ENCODE results near the gene ZNF451. TPM values are rescaled to one million over a fixed set of nuclear protein-coding genes. Genes with fewer than 3 reads are reported as not detected.

The ZNF451 gene
- total RNA-seq, 2 donors from 2014 or later: 58.8 to 65.7 TPM

GRCh38 chr6:57182017-57182432 lies 92.0 kb downstream of the ZNF451 start:
- Mint-ChIP-seq H3K27ac (peak overlapping the region; percentile 68), H3K4me3 (no peak overlapping the region), H3K27me3 (no peaks in the 10 kb centered on the region), H3K9me3 (no peaks in the 10 kb centered on the region), H3K36me3 (ENCODE audit: low read depth) (peaks cover 56% of the 10 kb centered on the region), H3K4me1 (no peaks in the 10 kb centered on the region)
- ATAC-seq (replicated peaks): no peak

- no peak for ATAC-seq (replicated peaks)
- Mint-ChIP-seq H3K9me3 (no peaks in the 10 kb centered on the region), H3K27me3 (no peaks in the 10 kb centered on the region), H3K36me3 (ENCODE audit: low read depth) (peaks cover 56% of the 10 kb centered on the region), H3K4me3 (no peak overlapping the region), H3K4me1 (no peaks in the 10 kb centered on the region), H3K27ac (no peak overlapping the region)
Measured at GRCh38 chr6:57183336-57183735, 93.3 kb downstream of the ZNF451 start.

- H3K9me3 Mint-ChIP-seq: no peaks in the 10 kb centered on the region
- H3K36me3 Mint-ChIP-seq (ENCODE audit: low read depth): peaks cover 21% of the 10 kb centered on the region
- H3K4me1 Mint-ChIP-seq: no peaks in the 10 kb centered on the region
- H3K27ac Mint-ChIP-seq: no peak overlapping the region
- H3K27me3 Mint-ChIP-seq: no peaks in the 10 kb centered on the region
- no peak overlapping the region for H3K4me3 Mint-ChIP-seq
- no peak for ATAC-seq (replicated peaks)
Measured at GRCh38 chr6:57190140-57190539, 100.2 kb downstream of the ZNF451 start.

GRCh38 chr6:57193177-57193576 lies 103.2 kb downstream of the ZNF451 start:
- no peak for ATAC-seq (replicated peaks)
- Mint-ChIP-seq H3K9me3 (no peaks in the 10 kb centered on the region), H3K4me3 (no peak overlapping the region), H3K27ac (no peak overlapping the region), H3K27me3 (no peaks in the 10 kb centered on the region), H3K36me3 (ENCODE audit: low read depth) (peaks cover 10% of the 10 kb centered on the region), H3K4me1 (no peaks in the 10 kb centered on the region)

- no peaks in the 10 kb centered on the region for H3K27me3 Mint-ChIP-seq
- H3K27ac Mint-ChIP-seq: no peak overlapping the region
- H3K36me3 Mint-ChIP-seq (ENCODE audit: low read depth): peaks cover 10% of the 10 kb centered on the region
- H3K4me1 Mint-ChIP-seq: no peaks in the 10 kb centered on the region
- H3K9me3 Mint-ChIP-seq: no peaks in the 10 kb centered on the region
- H3K4me3 Mint-ChIP-seq: no peak overlapping the region
- no peak for ATAC-seq (replicated peaks)
Measured at GRCh38 chr6:57195457-57195856, 105.5 kb downstream of the ZNF451 start.

- Mint-ChIP-seq H3K27ac (no peak overlapping the region), H3K9me3 (no peaks in the 10 kb centered on the region), H3K27me3 (no peaks in the 10 kb centered on the region), H3K4me1 (no peaks in the 10 kb centered on the region), H3K4me3 (no peak overlapping the region), H3K36me3 (ENCODE audit: low read depth) (no peaks in the 10 kb centered on the region)
- ATAC-seq (replicated peaks): no peak
Measured at GRCh38 chr6:57198926-57199636, 109.1 kb downstream of the ZNF451 start.

- H3K4me1 Mint-ChIP-seq: peaks cover 12% of the 10 kb centered on the region
- ATAC-seq (replicated peaks): no peak
- H3K36me3 Mint-ChIP-seq (ENCODE audit: low read depth): no peaks in the 10 kb centered on the region
- no peak overlapping the region for H3K27ac Mint-ChIP-seq
- H3K9me3 Mint-ChIP-seq: no peaks in the 10 kb centered on the region
- H3K4me3 Mint-ChIP-seq: no peak overlapping the region
- H3K27me3 Mint-ChIP-seq: no peaks in the 10 kb centered on the region
Measured at GRCh38 chr6:57201718-57202117, 111.7 kb downstream of the ZNF451 start.

- Mint-ChIP-seq H3K27ac (peak overlapping the region; percentile 2), H3K4me3 (no peak overlapping the region), H3K4me1 (peaks cover 12% of the 10 kb centered on the region), H3K9me3 (no peaks in the 10 kb centered on the region), H3K27me3 (no peaks in the 10 kb centered on the region), H3K36me3 (ENCODE audit: low read depth) (no peaks in the 10 kb centered on the region)
- no peak for ATAC-seq (replicated peaks)
Measured at GRCh38 chr6:57205550-57206328, 115.8 kb downstream of the ZNF451 start.

- peak; percentile 88 for ATAC-seq (replicated peaks)
- Mint-ChIP-seq H3K27me3 (no peaks in the 10 kb centered on the region), H3K36me3 (ENCODE audit: low read depth) (no peaks in the 10 kb centered on the region), H3K9me3 (no peaks in the 10 kb centered on the region), H3K4me3 (no peak overlapping the region), H3K4me1 (peaks cover 12% of the 10 kb centered on the region), H3K27ac (peak overlapping the region; percentile 74)
Measured at GRCh38 chr6:57207141-57207540, 117.2 kb downstream of the ZNF451 start.

GRCh38 chr6:57207872-57208271 lies 117.9 kb downstream of the ZNF451 start:
- no peaks in the 10 kb centered on the region for H3K9me3 Mint-ChIP-seq
- peak overlapping the region; percentile 38 for H3K4me3 Mint-ChIP-seq
- H3K36me3 Mint-ChIP-seq (ENCODE audit: low read depth): no peaks in the 10 kb centered on the region
- peaks cover 12% of the 10 kb centered on the region for H3K4me1 Mint-ChIP-seq
- H3K27me3 Mint-ChIP-seq: no peaks in the 10 kb centered on the region
- peak overlapping the region; percentile 74 for H3K27ac Mint-ChIP-seq
- ATAC-seq (replicated peaks): peak; percentile 80

- no peak for ATAC-seq (replicated peaks)
Measured at GRCh38 chr6:57209030-57209429, 119.0 kb downstream of the ZNF451 start.

GRCh38 chr6:57210060-57210459 lies 120.1 kb downstream of the ZNF451 start:
- Mint-ChIP-seq H3K4me3 (no peak overlapping the region), H3K36me3 (ENCODE audit: low read depth) (no peaks in the 10 kb centered on the region), H3K27ac (no peak overlapping the region), H3K9me3 (peaks cover 1% of the 10 kb centered on the region), H3K27me3 (no peaks in the 10 kb centered on the region), H3K4me1 (peaks cover 21% of the 10 kb centered on the region)
- ATAC-seq (replicated peaks): no peak

More at GRCh38 chr6:57209030-57209429, 119.0 kb downstream of the ZNF451 start:
- H3K9me3 Mint-ChIP-seq: no peaks in the 10 kb centered on the region
- H3K4me1 Mint-ChIP-seq: peaks cover 12% of the 10 kb centered on the region
- H3K4me3 Mint-ChIP-seq: no peak overlapping the region
- H3K27me3 Mint-ChIP-seq: no peaks in the 10 kb centered on the region
- H3K36me3 Mint-ChIP-seq (ENCODE audit: low read depth): no peaks in the 10 kb centered on the region
- no peak overlapping the region for H3K27ac Mint-ChIP-seq

GRCh38 chr6:57215260-57215659 lies 125.3 kb downstream of the ZNF451 start:
- no peaks in the 10 kb centered on the region for H3K27me3 Mint-ChIP-seq
- H3K9me3 Mint-ChIP-seq: peaks cover 3% of the 10 kb centered on the region
- ATAC-seq (replicated peaks): no peak
- no peak overlapping the region for H3K4me3 Mint-ChIP-seq
- no peak overlapping the region for H3K27ac Mint-ChIP-seq
- H3K4me1 Mint-ChIP-seq: peaks cover 11% of the 10 kb centered on the region
- H3K36me3 Mint-ChIP-seq (ENCODE audit: low read depth): no peaks in the 10 kb centered on the region

- Mint-ChIP-seq H3K27ac (no peak overlapping the region), H3K27me3 (peaks cover 3% of the 10 kb centered on the region), H3K9me3 (peaks cover 3% of the 10 kb centered on the region), H3K4me1 (peaks cover 11% of the 10 kb centered on the region), H3K4me3 (no peak overlapping the region), H3K36me3 (ENCODE audit: low read depth) (no peaks in the 10 kb centered on the region)
- no peak for ATAC-seq (replicated peaks)
Measured at GRCh38 chr6:57216235-57217101, 126.5 kb downstream of the ZNF451 start.

All from activated T-helper 17 cell treated with anti-CD3 and anti-CD28 coated beads, Interleukin-2, amount 50 U/mL, for 72 hours (primary cell).